SK-N-SH treated with all-trans-retinoic acid at 6 μM for 48 hours (cell line): ENCODE measurements around the gene SERPINA1.
"Not testable (repeated sequence)": the region's sequence is repeated elsewhere in the genome, so short reads cannot be mapped to it uniquely, and the experiment has no call there.

Experiments
- RARB ChIP-seq: fragments of 250-450 bp; sonication (Bioruptor Pico); IDR thresholded peaks from 2 replicates; pipeline ENCODE4 v1.8.0; 2021; ENCODE audit warnings: mild to moderate bottlenecking, moderate library complexity
- ZFP3 ChIP-seq: fragments of 250-450 bp; sonication (Bioruptor Pico); IDR thresholded peaks from 2 replicates; pipeline ENCODE4 v1.5.0; 2020; ENCODE audit warnings: mild to moderate bottlenecking, moderate library complexity
- ZFP30 ChIP-seq: fragments of 450-650 bp; formaldehyde crosslinking; IDR thresholded peaks from 2 replicates; pipeline ENCODE4 v1.5.0; 2022; ENCODE audit warnings: mild to moderate bottlenecking, moderate library complexity
- TF ChIP-seq, protein P1 (sequence below): fragments of 250-450 bp; sonication (Bioruptor Pico); IDR thresholded peaks from 2 replicates; pipeline ENCODE4 v1.8.0; 2020; ENCODE audit warnings: mild to moderate bottlenecking, moderate library complexity, borderline replicate concordance

- TF ChIP-seq RARB, ZFP3, ZFP30 (CRISPR knock-in tag): not testable (repeated sequence)
- TF ChIP-seq, protein P1, sequence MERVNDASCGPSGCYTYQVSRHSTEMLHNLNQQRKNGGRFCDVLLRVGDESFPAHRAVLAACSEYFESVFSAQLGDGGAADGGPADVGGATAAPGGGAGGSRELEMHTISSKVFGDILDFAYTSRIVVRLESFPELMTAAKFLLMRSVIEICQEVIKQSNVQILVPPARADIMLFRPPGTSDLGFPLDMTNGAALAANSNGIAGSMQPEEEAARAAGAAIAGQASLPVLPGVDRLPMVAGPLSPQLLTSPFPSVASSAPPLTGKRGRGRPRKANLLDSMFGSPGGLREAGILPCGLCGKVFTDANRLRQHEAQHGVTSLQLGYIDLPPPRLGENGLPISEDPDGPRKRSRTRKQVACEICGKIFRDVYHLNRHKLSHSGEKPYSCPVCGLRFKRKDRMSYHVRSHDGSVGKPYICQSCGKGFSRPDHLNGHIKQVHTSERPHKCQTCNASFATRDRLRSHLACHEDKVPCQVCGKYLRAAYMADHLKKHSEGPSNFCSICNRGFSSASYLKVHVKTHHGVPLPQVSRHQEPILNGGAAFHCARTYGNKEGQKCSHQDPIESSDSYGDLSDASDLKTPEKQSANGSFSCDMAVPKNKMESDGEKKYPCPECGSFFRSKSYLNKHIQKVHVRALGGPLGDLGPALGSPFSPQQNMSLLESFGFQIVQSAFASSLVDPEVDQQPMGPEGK (CRISPR knock-in tag): not testable (repeated sequence)
Measured at GRCh38 chr14:94409430-94409829, 21.0 kb upstream of the SERPINA1 start.
